K562 (cell line): ENCODE results near the gene LRFN3. TPM values are rescaled to one million over a fixed set of nuclear protein-coding genes. Genes with fewer than 3 reads are reported as not detected.

Experiments
- polyA plus RNA-seq, 8 experiments: library from polyadenylated mRNA; depleted of rRNA in 4 of 8; stranded (reverse) in 5 of 8; unstranded in 3 of 8; fragments of >200 nt; fragmentation: Nextera tagmentation in 2 of 8; fragmentation: Illumina TruSeq in 1 of 8; extraction: Ambion mirVana in 2 of 8; extraction: Trizol in 1 of 8; gene quantifications; 2 replicates each; pipeline versions ENCODE4 v1.2.1 to v1.2.3, GENCODE V29; 2011 to 2014; ENCODE audit warnings: inconsistent platforms in 1 of 8, missing spikeins in 1 of 8
- small RNA-seq: library from RNA; depleted of rRNA; stranded (forward); fragments of <200 nt; gene quantifications from one replicate; pipeline ENCODE3, GENCODE V24; 2014
- total RNA-seq, 7 experiments: library from RNA; depleted of rRNA in 6 of 7; stranded (reverse); fragments of >200 nt in 6 of 7; fragmentation: Illumina TruSeq in 2 of 7; extraction: Trizol in 2 of 7; gene quantifications; 2 replicates each; pipeline versions ENCODE4 v1.2.1 to v1.2.3, GENCODE V29; 2011 to 2021; ENCODE audit warnings: low replicate concordance in 1 of 7

Gene LRFN3
- total and polyA plus RNA-seq, 9 of the 15 experiments (the other 6 are each of a cell fraction or from before 2014, with no cell fraction given), result 0.03 to 0.12 (median 0.11) TPM; not detected in 6

Small RNA genes lying within 50 kb of the gene (small RNA-seq; reads per million reads assigned to genes)
- not detected for gene AF038458.1

Other genes starting within 250 kb of the LRFN3 start
Only the 7 nearest of the 27 such genes appear.
- gene APLP1, start 67.8 kb upstream of the LRFN3 start, total RNA-seq (2014; rRNA removed), result 5.8 and 9.0 TPM in 2 replicates
- 2.3 and 3.0 TPM in 2 replicates for gene APLP1, start 67.8 kb upstream of the LRFN3 start, total RNA-seq (2014; rRNA removed; fragmentation: Illumina TruSeq; extraction: Trizol)
- gene APLP1, start 67.8 kb upstream of the LRFN3 start, total RNA-seq (2015; rRNA removed; fragmentation: Illumina TruSeq; extraction: Trizol), result 1.4 and 3.3 TPM in 2 replicates
- gene APLP1, start 67.8 kb upstream of the LRFN3 start, total RNA-seq (2021), result 6.9 and 9.9 TPM in 2 replicates
- gene APLP1, start 67.8 kb upstream of the LRFN3 start, polyA plus RNA-seq (2011; rRNA removed), result 4.7 and 8.9 TPM in 2 replicates
- gene APLP1, start 67.8 kb upstream of the LRFN3 start, polyA plus RNA-seq (2014; fragmentation: Illumina TruSeq; extraction: Trizol), result 6.6 and 7.8 TPM in 2 replicates
- under 1 TPM; 0.69 to 0.87 TPM for gene APLP1, start 67.8 kb upstream of the LRFN3 start, polyA plus RNA-seq (2014; fragmentation: Nextera tagmentation; extraction: Ambion mirVana)
- gene APLP1, start 67.8 kb upstream of the LRFN3 start, polyA plus RNA-seq (2014; rRNA removed), result 6.0 and 8.2 TPM in 2 replicates
- gene NFKBID, start 35.8 kb upstream of the LRFN3 start, total RNA-seq (2014; rRNA removed), result 8.9 and 12.9 TPM in 2 replicates
- 1.7 and 2.9 TPM in 2 replicates for gene NFKBID, start 35.8 kb upstream of the LRFN3 start, total RNA-seq (2014; rRNA removed; fragmentation: Illumina TruSeq; extraction: Trizol)
- 6.6 and 7.1 TPM in 2 replicates for gene NFKBID, start 35.8 kb upstream of the LRFN3 start, total RNA-seq (2015; rRNA removed; fragmentation: Illumina TruSeq; extraction: Trizol)
- gene NFKBID, start 35.8 kb upstream of the LRFN3 start, total RNA-seq (2021), result 9.3 and 10.0 TPM in 2 replicates
- 3.3 and 6.8 TPM in 2 replicates for gene NFKBID, start 35.8 kb upstream of the LRFN3 start, polyA plus RNA-seq (2011; rRNA removed)
- gene NFKBID, start 35.8 kb upstream of the LRFN3 start, polyA plus RNA-seq (2014; fragmentation: Illumina TruSeq; extraction: Trizol), result 3.6 and 4.1 TPM in 2 replicates
- under 1 TPM; 0.65 to 0.92 TPM for gene NFKBID, start 35.8 kb upstream of the LRFN3 start, polyA plus RNA-seq (2014; fragmentation: Nextera tagmentation; extraction: Ambion mirVana)
- gene NFKBID, start 35.8 kb upstream of the LRFN3 start, polyA plus RNA-seq (2014; rRNA removed), result 6.3 and 8.9 TPM in 2 replicates
- not detected in 2 replicates for gene HCST, start 33.8 kb upstream of the LRFN3 start, total RNA-seq (2014; rRNA removed)
- 0.29 TPM in 1 of 2 replicates, not detected in the other for gene HCST, start 33.8 kb upstream of the LRFN3 start, total RNA-seq (2014; rRNA removed; fragmentation: Illumina TruSeq; extraction: Trizol)
- gene HCST, start 33.8 kb upstream of the LRFN3 start, total RNA-seq (2015; rRNA removed; fragmentation: Illumina TruSeq; extraction: Trizol), result 0.65 and 0.94 TPM in 2 replicates
- gene HCST, start 33.8 kb upstream of the LRFN3 start, total RNA-seq (2021), result 0.47 and 1.6 TPM in 2 replicates
- 1.3 and 1.9 TPM in 2 replicates for gene HCST, start 33.8 kb upstream of the LRFN3 start, polyA plus RNA-seq (2011; rRNA removed)
- not detected in 2 replicates for gene HCST, start 33.8 kb upstream of the LRFN3 start, polyA plus RNA-seq (2014; fragmentation: Illumina TruSeq; extraction: Trizol)
- gene HCST, start 33.8 kb upstream of the LRFN3 start, polyA plus RNA-seq (2014; fragmentation: Nextera tagmentation; extraction: Ambion mirVana), result 1 to 10 TPM in 1 of 2 experiments, under 1 TPM in 1; 0.95 to 1.0 TPM
- 1.1 and 1.9 TPM in 2 replicates for gene HCST, start 33.8 kb upstream of the LRFN3 start, polyA plus RNA-seq (2014; rRNA removed)
- 0.86 and 2.0 TPM in 2 replicates for gene TYROBP, start 28.1 kb upstream of the LRFN3 start, total RNA-seq (2014; rRNA removed)
- 1.1 and 1.2 TPM in 2 replicates for gene TYROBP, start 28.1 kb upstream of the LRFN3 start, total RNA-seq (2014; rRNA removed; fragmentation: Illumina TruSeq; extraction: Trizol)
- 8.2 and 9.8 TPM in 2 replicates for gene TYROBP, start 28.1 kb upstream of the LRFN3 start, total RNA-seq (2015; rRNA removed; fragmentation: Illumina TruSeq; extraction: Trizol)
- gene TYROBP, start 28.1 kb upstream of the LRFN3 start, total RNA-seq (2021), result 2.7 and 2.9 TPM in 2 replicates
- gene TYROBP, start 28.1 kb upstream of the LRFN3 start, polyA plus RNA-seq (2011; rRNA removed), result 2.9 and 11.1 TPM in 2 replicates
- 2.2 and 2.4 TPM in 2 replicates for gene TYROBP, start 28.1 kb upstream of the LRFN3 start, polyA plus RNA-seq (2014; fragmentation: Illumina TruSeq; extraction: Trizol)
- gene TYROBP, start 28.1 kb upstream of the LRFN3 start, polyA plus RNA-seq (2014; fragmentation: Nextera tagmentation; extraction: Ambion mirVana), result 1 to 10 TPM in 1 of 2 experiments, under 1 TPM in 1; 0.72 to 1.6 TPM
- gene TYROBP, start 28.1 kb upstream of the LRFN3 start, polyA plus RNA-seq (2014; rRNA removed), result 3.4 and 8.1 TPM in 2 replicates
- 48.4 and 62.7 TPM in 2 replicates for gene SDHAF1, start 58.8 kb downstream of the LRFN3 start, total RNA-seq (2014; rRNA removed)
- gene SDHAF1, start 58.8 kb downstream of the LRFN3 start, total RNA-seq (2014; rRNA removed; fragmentation: Illumina TruSeq; extraction: Trizol), result 14.8 and 15.3 TPM in 2 replicates
- gene SDHAF1, start 58.8 kb downstream of the LRFN3 start, total RNA-seq (2015; rRNA removed; fragmentation: Illumina TruSeq; extraction: Trizol), result 23.5 and 24.7 TPM in 2 replicates
- gene SDHAF1, start 58.8 kb downstream of the LRFN3 start, total RNA-seq (2021), result 32.3 and 37.3 TPM in 2 replicates
- 18.8 and 19.4 TPM in 2 replicates for gene SDHAF1, start 58.8 kb downstream of the LRFN3 start, polyA plus RNA-seq (2011; rRNA removed)
- gene SDHAF1, start 58.8 kb downstream of the LRFN3 start, polyA plus RNA-seq (2014; fragmentation: Illumina TruSeq; extraction: Trizol), result 13.7 and 24.9 TPM in 2 replicates
- gene SDHAF1, start 58.8 kb downstream of the LRFN3 start, polyA plus RNA-seq (2014; fragmentation: Nextera tagmentation; extraction: Ambion mirVana), result 1 to 10 TPM in 1 of 2 experiments, under 1 TPM in 1; 0.42 to 1.1 TPM
- gene SDHAF1, start 58.8 kb downstream of the LRFN3 start, polyA plus RNA-seq (2014; rRNA removed), result 55.7 and 56.6 TPM in 2 replicates
- 0.23 and 0.24 TPM in 2 replicates for gene SYNE4, start 72.4 kb downstream of the LRFN3 start, total RNA-seq (2014; rRNA removed)
- gene SYNE4, start 72.4 kb downstream of the LRFN3 start, total RNA-seq (2014; rRNA removed; fragmentation: Illumina TruSeq; extraction: Trizol), result 0.22 TPM in 1 of 2 replicates, not detected in the other
- 0.26 and 0.29 TPM in 2 replicates for gene SYNE4, start 72.4 kb downstream of the LRFN3 start, total RNA-seq (2015; rRNA removed; fragmentation: Illumina TruSeq; extraction: Trizol)
- 0.53 and 0.72 TPM in 2 replicates for gene SYNE4, start 72.4 kb downstream of the LRFN3 start, total RNA-seq (2021)
- 0.65 and 0.87 TPM in 2 replicates for gene SYNE4, start 72.4 kb downstream of the LRFN3 start, polyA plus RNA-seq (2011; rRNA removed)
- 0.28 and 0.37 TPM in 2 replicates for gene SYNE4, start 72.4 kb downstream of the LRFN3 start, polyA plus RNA-seq (2014; fragmentation: Illumina TruSeq; extraction: Trizol)
- gene SYNE4, start 72.4 kb downstream of the LRFN3 start, polyA plus RNA-seq (2014; fragmentation: Nextera tagmentation; extraction: Ambion mirVana), result under 1 TPM; 0.03 to 0.21 TPM
- 0.48 and 1.1 TPM in 2 replicates for gene SYNE4, start 72.4 kb downstream of the LRFN3 start, polyA plus RNA-seq (2014; rRNA removed)
- gene ALKBH6, start 77.8 kb downstream of the LRFN3 start, total RNA-seq (2014; rRNA removed), result 38.2 and 47.3 TPM in 2 replicates
- 20.3 and 25.8 TPM in 2 replicates for gene ALKBH6, start 77.8 kb downstream of the LRFN3 start, total RNA-seq (2014; rRNA removed; fragmentation: Illumina TruSeq; extraction: Trizol)
- 17.7 and 22.7 TPM in 2 replicates for gene ALKBH6, start 77.8 kb downstream of the LRFN3 start, total RNA-seq (2015; rRNA removed; fragmentation: Illumina TruSeq; extraction: Trizol)
- gene ALKBH6, start 77.8 kb downstream of the LRFN3 start, total RNA-seq (2021), result 34.5 and 35.0 TPM in 2 replicates
- gene ALKBH6, start 77.8 kb downstream of the LRFN3 start, polyA plus RNA-seq (2011; rRNA removed), result 33.5 and 40.4 TPM in 2 replicates
- gene ALKBH6, start 77.8 kb downstream of the LRFN3 start, polyA plus RNA-seq (2014; fragmentation: Illumina TruSeq; extraction: Trizol), result 38.2 TPM in 2 replicates
- gene ALKBH6, start 77.8 kb downstream of the LRFN3 start, polyA plus RNA-seq (2014; fragmentation: Nextera tagmentation; extraction: Ambion mirVana), result 1 to 10 TPM in 1 of 2 experiments, under 1 TPM in 1; 0.67 to 2.3 TPM
- 55.9 and 62.0 TPM in 2 replicates for gene ALKBH6, start 77.8 kb downstream of the LRFN3 start, polyA plus RNA-seq (2014; rRNA removed)